Kidney capillary endothelial cell (primary cell): ENCODE data around the gene RPRD1A.
A peak's percentile ranks its signal among the peaks of the same experiment; 100 is the strongest.
"Not testable (repeated sequence)": the region's sequence is repeated elsewhere in the genome, so short reads cannot be mapped to it uniquely, and the experiment has no call there.

Experiments
- DNase-seq: peaks from one replicate; pipeline ENCODE4 v3.0.0-alpha.2; 2018; ENCODE audit warnings: low spot score

RPRD1A gene

DNA sequence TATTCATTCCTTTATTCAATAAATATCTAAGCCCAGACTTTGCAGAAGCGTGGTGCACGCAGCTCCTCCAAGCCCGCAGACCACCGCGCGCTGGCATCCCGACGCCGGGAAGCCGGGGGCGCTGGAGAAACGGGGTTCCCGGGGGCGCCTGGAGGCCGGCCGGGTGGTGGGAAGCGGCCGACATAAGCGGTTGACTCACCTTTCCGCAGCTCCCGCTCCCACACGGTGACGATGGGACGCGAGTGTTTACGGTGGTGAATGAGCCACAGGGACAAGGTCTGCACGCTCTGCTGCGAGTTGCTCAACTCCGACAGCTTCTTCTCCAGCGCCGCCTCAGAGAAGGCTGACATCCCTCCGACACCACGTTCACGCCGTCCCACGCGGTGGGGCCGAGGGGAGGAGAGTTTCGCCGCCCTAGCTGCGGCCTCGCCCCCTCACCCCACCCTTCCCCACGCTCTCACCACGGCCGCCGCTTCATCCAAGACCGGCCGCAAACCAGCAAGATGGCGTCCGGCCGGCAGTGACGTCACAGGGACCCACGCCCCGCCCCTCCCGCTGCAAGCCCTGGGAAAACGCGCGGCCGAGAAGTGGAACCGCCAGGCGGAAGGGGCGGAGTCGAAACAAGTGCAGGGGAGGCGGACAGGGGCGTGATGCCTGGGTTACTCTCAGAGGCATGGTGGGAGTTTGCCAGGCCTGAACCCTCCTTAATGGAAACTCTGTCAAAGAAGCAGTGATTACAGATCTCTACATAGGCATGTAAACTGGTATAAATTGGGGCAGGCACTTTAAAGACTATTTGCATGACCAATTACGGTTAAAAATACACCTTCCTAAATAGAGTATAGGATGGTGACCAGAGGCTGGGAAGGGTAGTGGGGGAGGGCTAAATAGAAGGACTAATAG is at the start of gene RPRD1A:
Gene RPRD1A (minus strand): TSS at position 505 of the 903 bp plus-strand sequence. CDS start 155 bp downstream, at position 350.
- peak; percentile 86 for DNase-seq

- not testable (repeated sequence) for DNase-seq
Measured at GRCh38 chr18:36116771-36117170, 49.4 kb upstream of the RPRD1A start.

- no peak for DNase-seq
Measured at GRCh38 chr18:36114738-36115137, 47.4 kb upstream of the RPRD1A start.

- no peak for DNase-seq
Measured at GRCh38 chr18:36114251-36114650, 46.9 kb upstream of the RPRD1A start.

- DNase-seq = no peak
Measured at GRCh38 chr18:36112302-36112701, 44.9 kb upstream of the RPRD1A start.

DNA sequence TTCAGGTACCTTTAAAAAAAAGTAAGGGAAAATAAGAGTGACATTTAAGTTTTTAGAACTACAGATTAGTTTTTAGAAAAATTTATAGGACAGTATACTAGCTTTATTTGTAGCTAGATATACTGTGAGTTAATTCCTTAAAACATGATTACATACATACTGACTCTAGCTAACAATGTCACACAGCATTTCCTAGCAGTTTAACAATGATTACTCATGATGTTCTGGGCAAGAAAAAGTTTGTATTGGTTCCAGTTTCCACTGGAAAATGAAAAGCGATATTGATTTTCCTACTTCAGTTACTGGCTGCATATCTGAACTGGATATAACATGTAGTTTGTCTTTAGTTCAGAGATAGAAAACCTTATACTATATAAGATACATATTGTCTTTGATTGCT is 42.4 kb upstream of the RPRD1A start:
- DNase-seq = no peak

DNA sequence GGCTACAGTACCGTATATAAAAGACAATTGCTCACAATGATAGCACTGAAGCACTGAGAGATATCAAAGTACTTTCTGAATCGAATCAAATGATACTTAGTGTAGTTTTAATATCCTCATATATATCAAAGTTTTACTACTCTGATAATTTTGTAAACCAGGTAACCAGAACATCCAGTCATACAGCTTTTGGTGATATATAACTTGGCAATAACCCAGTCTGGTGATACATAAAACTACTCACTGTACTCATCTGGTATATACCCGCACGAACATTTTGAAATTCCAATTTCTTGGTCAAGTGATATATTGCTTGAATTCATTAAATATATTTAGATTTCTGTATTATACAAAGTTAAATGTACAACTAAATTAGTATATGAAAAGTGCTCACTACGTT is 41.2 kb upstream of the RPRD1A start:
- DNase-seq = no peak

- DNase-seq = no peak
Measured at GRCh38 chr18:36108196-36108595, 40.8 kb upstream of the RPRD1A start.

- no peak for DNase-seq
Measured at GRCh38 chr18:36107477-36107876, 40.1 kb upstream of the RPRD1A start.

- no peak for DNase-seq
Measured at GRCh38 chr18:36104749-36105148, 37.4 kb upstream of the RPRD1A start.

GRCh38 chr18:36101943-36102342 is 34.6 kb upstream of the RPRD1A start:
- no peak for DNase-seq

DNA sequence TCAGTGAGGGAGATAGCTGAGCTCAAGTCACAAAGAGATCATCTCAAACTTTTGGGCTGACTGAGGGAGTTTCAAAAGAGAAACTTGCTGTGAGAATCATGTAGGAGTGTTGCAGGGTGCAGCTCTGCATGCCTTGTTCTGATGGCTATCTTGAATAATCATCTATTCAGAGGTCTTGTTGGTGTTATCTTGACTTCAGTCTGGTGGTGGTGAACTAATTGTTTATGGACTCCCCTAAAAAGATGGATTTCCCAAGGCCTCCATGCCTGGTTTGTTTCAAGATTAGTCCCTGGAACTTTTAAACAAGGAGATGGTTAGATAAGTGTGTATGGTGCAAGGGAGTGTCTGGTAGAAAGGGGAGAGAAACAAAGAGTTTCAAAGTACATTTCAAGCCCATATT is 32.0 kb upstream of the RPRD1A start:
- DNase-seq = no peak

DNA sequence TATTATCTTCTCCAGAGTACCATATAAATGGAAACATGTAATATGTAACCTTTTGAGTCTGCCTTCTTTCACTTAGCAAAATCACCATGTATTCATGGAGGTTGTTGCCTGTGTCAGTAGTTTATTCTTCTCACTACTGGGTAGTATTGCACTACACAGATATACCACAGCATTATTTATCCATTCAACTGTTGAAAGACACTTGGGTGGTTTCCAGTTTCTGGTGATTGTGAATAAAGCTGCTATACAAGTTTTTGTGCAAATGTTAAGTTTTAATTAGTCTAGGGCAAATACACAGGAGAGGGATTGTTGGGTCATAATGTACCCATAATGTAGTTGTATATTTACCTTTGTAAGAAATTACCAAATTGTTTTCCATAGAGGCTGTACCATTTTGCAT is 29.6 kb upstream of the RPRD1A start:
- no peak for DNase-seq

GRCh38 chr18:36095936-36096519 is 28.7 kb upstream of the RPRD1A start:
- peak; percentile 72 for DNase-seq

- no peak for DNase-seq
Measured at GRCh38 chr18:36094431-36094830, 27.1 kb upstream of the RPRD1A start.

DNA sequence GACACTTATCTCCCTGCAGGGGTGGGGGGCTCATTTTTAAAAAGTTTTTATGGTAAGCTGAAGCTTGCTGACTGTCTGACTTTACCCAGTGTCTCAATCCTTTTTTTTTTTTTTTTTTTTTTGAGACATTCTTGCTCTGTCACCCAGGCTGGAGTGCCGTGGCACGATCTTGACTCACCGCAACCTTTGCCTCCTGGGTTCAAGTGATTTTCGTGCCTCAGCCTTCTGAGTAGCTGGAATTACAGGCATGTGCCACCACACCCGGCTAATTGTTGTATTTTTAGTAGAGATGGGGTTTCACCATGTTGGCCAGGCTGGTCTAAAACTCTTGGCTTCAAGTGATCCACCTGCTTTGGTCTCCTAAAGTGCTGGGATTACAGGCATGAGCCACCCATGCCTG is 24.8 kb upstream of the RPRD1A start:
- not testable (repeated sequence) for DNase-seq

DNA sequence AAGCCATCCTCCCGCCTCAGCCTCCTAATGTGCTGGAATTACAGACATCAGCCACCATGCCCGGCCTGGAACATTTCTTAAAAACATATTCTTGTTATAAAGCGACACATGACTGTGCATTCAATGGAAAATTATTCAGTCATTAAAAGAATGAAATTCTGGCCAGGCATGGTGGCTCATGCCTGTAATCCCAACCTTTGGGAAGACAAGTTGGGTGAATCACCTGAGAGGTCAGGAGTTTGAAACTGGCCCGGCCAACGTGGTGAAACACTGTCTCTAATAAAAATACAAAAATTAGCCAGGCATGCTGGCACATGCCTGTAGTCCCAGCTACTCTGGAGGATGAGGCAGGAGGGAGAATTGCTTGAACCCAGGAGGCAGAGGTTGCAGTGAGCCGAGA is 21.6 kb upstream of the RPRD1A start:
- DNase-seq = no peak

GRCh38 chr18:36088256-36088655 is 20.9 kb upstream of the RPRD1A start:
- DNase-seq = no peak

- no peak for DNase-seq
Measured at GRCh38 chr18:36086186-36086585, 18.8 kb upstream of the RPRD1A start.

DNA sequence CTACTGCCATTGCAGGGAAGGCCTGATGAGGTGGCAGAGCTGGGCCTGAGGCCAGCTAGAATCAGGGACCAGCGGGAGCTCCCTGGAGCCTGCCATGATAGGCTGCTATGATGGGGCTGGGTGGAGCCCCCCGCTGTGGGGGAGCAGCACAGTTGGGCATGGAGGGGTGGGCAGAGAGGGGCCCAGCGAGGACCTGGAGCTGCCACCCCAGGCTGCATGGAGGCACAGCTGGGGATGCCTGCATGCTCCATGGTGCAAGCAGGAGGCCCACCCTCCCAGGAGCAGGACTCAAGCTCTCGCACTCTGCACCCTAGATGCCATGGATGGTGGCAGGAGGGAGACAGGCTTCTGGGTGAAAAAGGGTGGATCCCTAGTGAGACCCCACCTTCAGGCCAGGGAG is 17.8 kb upstream of the RPRD1A start:
- DNase-seq = no peak

- no peak for DNase-seq
Measured at GRCh38 chr18:36083729-36084128, 16.4 kb upstream of the RPRD1A start.

DNA sequence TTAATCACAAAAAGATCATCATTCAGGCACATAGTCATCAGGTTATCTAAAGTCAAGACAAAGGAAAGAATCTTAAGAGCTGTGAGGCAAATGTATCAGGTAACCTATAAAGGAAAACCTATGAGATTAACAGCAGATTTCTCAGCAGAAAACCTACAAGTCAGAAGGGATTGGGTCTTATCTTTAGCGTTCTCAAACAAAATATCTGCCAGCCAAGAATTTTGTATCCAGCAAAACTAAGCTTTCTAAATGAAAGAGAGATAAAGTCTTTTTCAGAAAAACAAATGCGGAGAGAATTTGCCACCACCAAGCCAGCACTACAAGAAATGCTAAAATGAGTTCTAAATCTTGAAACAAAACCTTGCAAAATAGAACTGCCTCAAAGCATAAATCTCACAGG is 13.8 kb upstream of the RPRD1A start:
- DNase-seq = not testable (repeated sequence)

DNA sequence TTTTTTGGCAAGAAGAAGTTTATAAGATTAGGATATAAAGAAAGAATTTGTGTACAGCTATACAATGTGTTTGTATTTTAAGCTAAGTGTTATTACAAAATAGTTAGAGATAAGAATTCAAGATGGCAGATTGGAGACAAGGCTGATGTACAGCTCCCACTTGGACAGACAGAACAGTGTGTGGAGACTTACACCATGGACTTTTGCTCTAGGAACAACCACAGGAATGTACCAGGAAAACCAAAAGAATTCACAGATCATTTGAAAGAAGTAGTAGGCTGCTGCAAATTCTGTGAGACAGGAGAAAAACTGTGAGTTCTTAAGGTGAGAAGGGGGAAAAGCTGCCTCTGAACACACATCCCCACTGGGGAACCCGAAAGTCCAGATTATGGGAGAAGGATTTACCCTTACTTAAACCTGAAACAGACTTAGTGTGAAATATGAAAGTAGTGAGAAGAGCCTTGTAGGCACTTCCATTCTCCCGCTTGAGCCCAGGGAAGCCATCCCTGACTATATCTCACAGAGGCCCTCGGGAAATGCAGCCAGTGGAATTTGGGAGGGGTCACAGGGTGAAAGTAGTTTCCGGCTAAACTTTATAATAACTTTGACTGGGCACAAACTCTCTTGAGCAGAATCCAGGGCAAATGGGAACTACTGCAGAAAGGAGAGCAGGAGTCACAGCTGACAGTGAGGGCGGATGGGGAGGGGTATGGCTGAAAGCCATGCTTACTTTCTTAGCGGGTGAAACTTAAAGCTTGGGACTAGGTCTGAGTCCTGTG is 11.6 kb upstream of the RPRD1A start:
- no peak for DNase-seq
